GM18867 (cell line): ENCODE measurements around the gene ZNF74.
"Not testable (repeated sequence)": the region's sequence is repeated elsewhere in the genome, so short reads cannot be mapped to it uniquely, and the experiment has no call there.

Experiments used
- ATAC-seq: cut with Tn5 transposase; IDR thresholded peaks from one replicate; pipeline ENCODE4 v1.9.1; 2021; ENCODE audit warnings: mild to moderate bottlenecking, moderate library complexity; ENCODE audit not compliant: unreplicated experiment

Gene ZNF74

DNA sequence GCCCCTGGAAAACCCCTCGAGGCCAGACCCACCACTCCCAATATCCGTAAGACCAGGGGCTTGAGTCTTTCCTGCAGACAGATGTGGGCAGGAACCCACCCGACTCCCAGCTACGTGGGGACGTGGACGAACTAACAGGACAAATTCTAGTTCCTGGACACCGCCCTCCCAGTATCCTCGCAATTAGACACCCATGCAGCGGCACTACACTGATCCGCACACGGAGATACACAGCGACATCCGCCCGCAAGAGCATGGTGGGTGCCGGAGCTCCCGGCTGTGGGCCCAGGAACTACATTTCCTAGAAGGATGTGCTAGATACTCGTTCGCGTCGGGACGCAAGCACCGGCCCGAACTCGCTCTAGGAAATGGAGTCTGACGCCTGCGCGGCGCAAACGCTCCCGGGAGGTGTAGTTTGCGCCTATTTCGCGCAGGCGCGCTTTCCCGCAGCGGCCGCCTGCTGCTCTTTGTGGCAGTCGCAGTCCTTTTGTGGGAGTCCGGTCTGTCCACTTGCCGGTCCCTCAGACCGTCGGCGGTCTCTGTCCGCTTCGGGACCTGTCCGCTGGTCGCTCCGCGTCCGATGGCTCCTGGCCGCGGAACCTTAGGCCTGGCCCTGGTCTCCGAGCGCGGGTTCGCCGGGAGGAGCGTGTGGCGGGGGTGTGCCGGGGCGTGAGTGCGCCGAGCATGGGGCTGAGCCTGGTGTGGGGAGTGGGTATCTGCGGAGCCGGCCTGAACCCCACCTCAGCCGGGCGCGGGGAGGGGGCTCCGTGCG is at the start of gene ZNF74:
Gene ZNF74 (plus strand): TSS at position 447 of the 772 bp plus-strand sequence. CDS start 478 bp downstream, outside the sequence.
- ATAC-seq, result no peak

- ATAC-seq, result not testable (repeated sequence)
Measured at GRCh38 chr22:20346553-20346952, 47.4 kb upstream of the ZNF74 start.

DNA sequence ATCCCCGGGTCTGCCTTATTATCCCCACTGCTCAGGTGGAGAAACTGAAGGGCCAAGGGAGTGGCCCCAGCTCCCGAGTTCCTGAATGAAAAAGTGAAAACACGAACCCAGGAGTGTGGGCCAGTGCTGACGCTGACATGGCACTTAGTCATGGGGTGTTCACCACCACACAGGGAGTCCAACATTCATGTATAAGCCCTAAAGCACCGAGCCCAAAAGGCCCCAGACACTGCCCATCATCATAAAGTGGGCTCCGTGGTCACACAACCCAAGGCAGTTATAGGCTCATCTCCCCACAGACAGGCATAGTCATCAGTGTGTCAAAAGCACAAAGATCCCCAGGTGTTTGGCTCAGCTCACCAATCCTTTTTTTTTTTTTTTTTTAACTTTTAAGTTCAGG is 41.4 kb upstream of the ZNF74 start:
- not testable (repeated sequence) for ATAC-seq

- no peak for ATAC-seq
Measured at GRCh38 chr22:20354238-20354975, 39.5 kb upstream of the ZNF74 start.

GRCh38 chr22:20355939-20356636 is 37.9 kb upstream of the ZNF74 start:
- ATAC-seq, result not testable (repeated sequence)

DNA sequence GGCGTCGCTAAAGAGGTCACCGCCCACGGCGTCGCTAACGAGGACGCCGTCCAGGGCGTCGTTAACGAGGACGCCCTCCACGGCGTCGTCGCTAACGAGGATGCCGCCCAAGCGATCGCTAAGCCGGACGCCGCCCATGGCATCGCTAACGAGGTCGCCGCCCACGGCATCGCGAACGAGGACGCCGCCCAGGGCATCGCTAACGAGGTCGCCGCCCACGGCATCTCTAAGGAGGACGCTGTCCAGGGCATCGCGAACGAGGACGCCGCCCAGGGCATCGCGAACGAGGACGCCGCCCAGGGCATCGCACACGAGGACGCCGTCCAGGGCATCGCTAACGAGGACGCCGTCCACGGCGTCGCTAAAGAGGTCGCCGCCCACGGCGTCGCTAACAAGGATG is 37.0 kb upstream of the ZNF74 start:
- ATAC-seq, result not testable (repeated sequence)

GRCh38 chr22:20357967-20358366 is 36.0 kb upstream of the ZNF74 start:
- ATAC-seq, result not testable (repeated sequence)

- ATAC-seq, result not testable (repeated sequence)
Measured at GRCh38 chr22:20358503-20359239, 35.3 kb upstream of the ZNF74 start.

DNA sequence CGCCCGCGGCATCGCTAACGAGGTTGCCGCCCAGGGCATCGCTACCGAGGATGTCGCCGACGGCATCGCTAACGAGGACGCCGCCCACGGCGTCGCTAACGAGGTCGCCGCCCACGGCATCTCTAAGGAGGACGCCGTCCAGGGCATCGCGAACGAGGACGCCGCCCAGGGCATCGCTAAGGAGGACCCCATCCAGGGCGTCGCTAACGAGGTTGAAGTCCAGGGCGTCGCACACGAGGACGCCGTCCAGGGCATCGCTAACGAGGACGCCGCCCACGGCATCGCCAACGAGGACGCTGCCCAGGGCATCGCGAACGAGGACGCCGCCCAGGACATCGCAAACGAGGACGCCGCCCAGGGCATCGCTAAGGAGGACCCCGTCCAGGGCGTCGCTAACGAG is 33.7 kb upstream of the ZNF74 start:
- ATAC-seq, result not testable (repeated sequence)

DNA sequence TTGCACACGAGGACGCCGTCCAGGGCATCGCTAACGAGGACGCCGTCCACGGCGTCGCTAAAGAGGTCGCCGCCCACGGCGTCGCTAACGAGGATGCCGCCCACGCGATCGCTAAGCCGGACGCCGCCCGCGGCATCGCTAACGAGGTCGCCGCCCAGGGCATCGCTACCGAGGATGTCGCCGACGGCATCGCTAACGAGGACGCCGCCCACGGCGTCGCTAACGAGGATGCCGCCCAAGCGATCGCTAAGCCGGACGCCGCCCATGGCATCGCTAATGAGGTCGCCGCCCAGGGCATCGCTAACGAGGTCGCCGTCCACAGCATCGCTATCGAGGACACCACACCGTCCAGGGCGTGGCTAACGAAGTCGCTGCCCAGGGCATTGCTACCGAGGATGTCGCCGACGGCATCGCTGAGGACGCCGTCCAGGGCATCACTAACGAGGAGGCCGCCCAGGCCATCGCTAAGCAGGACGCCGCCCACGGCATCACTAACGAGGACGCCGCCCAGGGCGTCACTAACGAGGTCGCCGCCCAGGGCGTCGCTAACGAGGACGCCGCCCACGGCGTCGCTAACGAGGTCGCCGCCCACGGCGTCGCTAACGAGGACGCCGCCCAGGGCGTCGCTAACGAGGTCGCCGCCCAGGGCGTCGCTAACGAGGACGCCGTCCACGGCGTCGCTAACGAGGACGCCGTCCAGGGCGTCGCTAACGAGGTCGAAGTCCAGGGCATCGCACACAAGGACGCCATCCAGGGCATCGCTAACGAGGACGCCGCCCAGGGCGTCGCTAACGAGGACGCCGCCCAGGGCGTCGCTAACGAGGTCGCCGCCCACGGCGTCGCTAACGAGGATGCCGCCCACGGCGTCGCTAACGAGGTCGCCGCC is 32.8 kb upstream of the ZNF74 start:
- ATAC-seq, result not testable (repeated sequence)

DNA sequence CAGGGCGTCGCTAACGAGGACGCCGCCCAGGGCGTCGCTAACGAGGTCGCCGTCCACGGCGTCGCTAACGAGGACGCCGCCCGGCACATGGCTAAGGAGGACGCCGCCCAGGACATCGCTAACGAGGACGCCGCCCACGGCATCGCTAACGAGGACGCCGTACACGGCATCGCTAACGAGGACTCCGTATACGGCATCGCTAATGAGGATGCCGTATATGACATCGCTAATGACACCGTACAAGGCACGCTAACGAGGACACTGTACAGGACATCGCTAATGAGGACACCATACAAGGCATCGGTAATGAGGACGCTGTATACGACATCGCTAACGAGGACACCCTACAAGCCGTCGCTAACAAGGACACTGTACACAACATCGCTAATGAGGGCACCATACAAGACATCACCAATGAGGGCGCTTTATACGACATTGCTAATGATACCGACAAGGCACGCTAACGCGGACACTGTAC is 32.2 kb upstream of the ZNF74 start:
- not testable (repeated sequence) for ATAC-seq

GRCh38 chr22:20362403-20362802 is 31.5 kb upstream of the ZNF74 start:
- not testable (repeated sequence) for ATAC-seq

- not testable (repeated sequence) for ATAC-seq
Measured at GRCh38 chr22:20364335-20365260, 29.4 kb upstream of the ZNF74 start.

GRCh38 chr22:20366841-20367240 is 27.1 kb upstream of the ZNF74 start:
- not testable (repeated sequence) for ATAC-seq

- not testable (repeated sequence) for ATAC-seq
Measured at GRCh38 chr22:20368875-20369274, 25.1 kb upstream of the ZNF74 start.

DNA sequence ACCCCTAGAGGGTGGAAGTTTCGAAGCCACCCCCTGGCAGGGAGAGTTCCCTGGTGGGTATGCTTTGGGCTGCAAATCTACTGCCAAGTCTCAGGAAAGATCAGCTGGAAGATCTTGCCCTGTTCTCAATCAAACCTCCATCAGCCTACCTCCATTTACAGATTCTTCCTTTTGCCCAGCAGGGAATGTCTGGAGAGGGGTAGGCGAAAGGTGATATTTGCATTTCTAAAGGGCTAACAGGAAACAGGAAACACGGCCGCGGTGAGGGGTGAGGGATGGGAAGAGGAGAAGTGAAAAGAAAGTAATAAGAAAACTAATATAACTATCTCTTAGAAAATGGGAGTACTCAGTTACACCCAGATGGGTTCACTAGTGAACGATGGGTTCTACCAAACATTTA is 22.3 kb upstream of the ZNF74 start:
- ATAC-seq, result not testable (repeated sequence)

GRCh38 chr22:20372406-20372854 is 21.5 kb upstream of the ZNF74 start:
- not testable (repeated sequence) for ATAC-seq

- ATAC-seq, result not testable (repeated sequence)
Measured at GRCh38 chr22:20373195-20373706, 20.7 kb upstream of the ZNF74 start.
